HG03520 (cell line): ENCODE data around the gene KLHL12.

Experiments used
- ATAC-seq: cut with Tn5 transposase; IDR thresholded peaks from one replicate; pipeline ENCODE4 v1.9.1; 2021; ENCODE audit warnings: mild to moderate bottlenecking, moderate library complexity; ENCODE audit not compliant: unreplicated experiment

The KLHL12 gene

DNA sequence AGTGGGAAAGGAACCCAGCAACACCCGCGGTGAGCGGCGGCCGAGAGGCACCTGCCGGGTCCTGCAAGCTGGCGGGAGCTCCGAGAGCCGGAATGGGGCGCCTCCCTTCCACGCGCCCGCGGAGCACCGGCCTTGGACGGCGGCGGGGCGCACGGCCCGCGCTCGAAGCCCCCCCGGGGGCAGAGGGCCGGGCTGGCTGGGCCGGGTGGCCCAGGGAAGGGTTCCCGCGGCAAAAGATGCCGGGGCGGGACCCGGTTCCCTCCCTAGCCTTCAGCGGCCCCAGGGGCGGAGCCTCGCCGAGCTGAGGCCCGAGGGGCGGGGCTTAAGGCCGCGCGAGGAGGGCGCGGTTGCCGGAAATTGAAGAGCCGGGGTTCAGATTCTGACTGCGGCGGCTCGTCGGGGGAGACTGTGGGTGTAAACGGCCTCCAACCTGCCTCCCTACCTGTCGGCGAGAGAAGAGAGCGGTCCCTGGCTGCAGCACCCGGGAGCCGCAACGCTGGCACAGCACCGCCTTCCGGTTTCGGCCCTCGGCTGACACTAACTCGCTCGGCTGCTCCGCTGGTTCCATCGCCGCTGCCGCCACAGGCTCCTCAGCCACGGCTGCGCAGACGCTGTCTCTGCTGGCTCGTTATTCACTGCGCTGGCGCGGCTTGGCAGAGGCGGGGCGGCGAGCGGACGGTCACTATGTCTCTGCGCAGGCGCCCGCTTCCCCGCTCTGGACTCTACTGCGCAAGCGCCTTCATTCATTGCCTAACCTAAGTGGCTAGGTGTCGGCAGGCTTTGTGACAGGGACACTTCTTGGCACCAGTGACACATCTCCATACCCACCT lies 38.3 kb downstream of the KLHL12 start, which contains the start of gene RABIF:
Gene RABIF (minus strand): TSS at position 619 of the 830 bp plus-strand sequence. CDS start 51 bp downstream, at position 568.
- ATAC-seq: peak; percentile 89

DNA sequence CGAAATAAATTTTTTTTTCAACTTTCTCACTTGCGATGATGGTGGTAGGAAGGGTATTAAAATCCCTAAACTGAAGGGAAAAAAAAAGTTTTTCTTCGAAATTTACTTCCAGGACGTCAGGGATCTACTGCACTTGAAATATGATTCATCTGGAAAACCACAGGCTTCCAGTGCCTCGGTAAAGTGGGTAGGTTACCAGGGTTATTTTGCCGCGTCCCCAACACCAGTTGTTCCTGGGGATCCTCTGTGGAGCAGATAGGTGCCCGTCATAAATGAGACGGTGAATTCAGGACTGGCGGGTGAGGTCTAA lies 38.9 kb downstream of the KLHL12 start:
- no peak for ATAC-seq

GRCh38 chr1:202880961-202881460 lies 46.0 kb downstream of the KLHL12 start:
- no peak for ATAC-seq

- ATAC-seq: no peak
These were observed 47.0 kb downstream of the KLHL12 start for GRCh38 chr1:202880062-202880461.

- no peak for ATAC-seq
These were observed 47.9 kb downstream of the KLHL12 start for GRCh38 chr1:202879128-202879527.

- no peak for ATAC-seq
These were observed 54.0 kb downstream of the KLHL12 start for GRCh38 chr1:202873026-202873425.

GRCh38 chr1:202871367-202871766 lies 55.7 kb downstream of the KLHL12 start:
- no peak for ATAC-seq

DNA sequence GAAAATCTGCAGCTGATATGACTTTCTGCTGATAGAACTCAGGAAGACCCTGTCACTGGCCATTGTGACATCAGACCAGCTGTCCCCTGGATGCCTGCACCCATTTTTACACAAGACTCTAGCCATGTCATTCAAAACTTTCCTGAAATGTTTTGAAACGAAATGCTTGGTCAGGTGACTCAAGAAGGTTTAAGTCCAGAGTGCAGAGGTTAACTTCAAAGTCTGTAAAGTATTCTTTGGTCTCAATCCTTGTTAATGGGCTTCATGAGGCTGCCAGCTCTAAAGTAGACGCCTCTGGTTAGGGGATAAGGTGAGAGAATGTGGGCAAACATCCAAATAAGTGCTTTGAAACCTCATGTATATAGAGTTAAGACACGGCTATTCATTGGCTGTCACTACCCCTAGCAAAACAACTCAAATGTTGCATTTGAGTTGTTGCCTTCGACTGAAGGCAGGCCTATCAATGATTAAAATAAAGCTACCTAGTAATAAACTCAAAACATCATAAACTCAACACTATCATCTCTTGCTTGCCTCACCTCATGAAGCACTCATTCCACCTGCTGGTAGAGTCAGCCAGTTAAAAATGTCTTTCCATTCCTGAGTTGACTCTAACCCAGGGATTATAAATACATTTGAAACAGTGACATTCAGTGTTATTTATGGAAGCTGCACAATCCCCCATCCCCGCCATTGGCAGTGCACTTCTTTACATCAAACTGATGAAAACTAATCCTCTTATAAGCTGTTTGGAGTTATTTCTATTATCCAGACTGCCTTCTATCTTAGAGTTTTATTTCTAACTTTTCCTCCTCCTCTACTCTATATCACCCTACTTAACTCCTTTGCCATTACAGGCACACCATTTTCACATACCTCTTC lies 64.1 kb downstream of the KLHL12 start:
- ATAC-seq: no peak

DNA sequence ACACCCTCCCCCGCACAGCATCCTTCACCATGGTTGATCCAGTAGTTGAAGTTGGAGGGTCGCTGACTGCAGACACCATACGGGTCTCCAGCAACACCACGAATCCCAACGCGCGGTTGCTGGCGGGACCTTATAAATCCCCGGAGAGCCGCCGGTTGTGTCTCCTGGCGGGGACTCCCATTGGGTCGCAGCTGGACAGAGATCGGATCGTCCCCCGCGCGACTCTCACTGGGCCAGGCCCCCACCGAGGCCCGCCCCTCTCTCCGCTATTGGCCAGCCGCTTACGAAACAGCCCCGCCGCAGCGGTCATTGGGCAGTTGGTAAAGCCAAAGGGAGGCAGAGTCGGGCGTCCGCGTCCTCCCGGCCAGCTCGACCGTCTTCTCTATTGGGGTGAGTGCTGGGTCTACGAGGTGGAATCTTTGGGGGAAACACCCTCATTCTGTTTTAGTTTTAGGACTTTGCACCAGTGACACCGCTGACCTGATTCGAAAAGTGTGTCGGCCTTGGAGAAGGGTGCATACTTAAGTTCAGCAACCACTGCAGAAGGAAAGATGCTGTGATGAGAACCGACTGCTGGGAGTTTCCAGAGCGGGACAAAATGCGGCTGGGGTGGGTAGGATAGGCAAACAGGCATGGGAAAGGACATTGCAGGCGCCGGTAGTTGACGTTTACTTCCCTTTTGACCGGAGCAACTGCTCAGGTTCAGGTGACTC lies 65.5 kb downstream of the KLHL12 start:
- ATAC-seq: peak; percentile 56

GRCh38 chr1:202860744-202861419 lies 66.2 kb downstream of the KLHL12 start:
- no peak for ATAC-seq

DNA sequence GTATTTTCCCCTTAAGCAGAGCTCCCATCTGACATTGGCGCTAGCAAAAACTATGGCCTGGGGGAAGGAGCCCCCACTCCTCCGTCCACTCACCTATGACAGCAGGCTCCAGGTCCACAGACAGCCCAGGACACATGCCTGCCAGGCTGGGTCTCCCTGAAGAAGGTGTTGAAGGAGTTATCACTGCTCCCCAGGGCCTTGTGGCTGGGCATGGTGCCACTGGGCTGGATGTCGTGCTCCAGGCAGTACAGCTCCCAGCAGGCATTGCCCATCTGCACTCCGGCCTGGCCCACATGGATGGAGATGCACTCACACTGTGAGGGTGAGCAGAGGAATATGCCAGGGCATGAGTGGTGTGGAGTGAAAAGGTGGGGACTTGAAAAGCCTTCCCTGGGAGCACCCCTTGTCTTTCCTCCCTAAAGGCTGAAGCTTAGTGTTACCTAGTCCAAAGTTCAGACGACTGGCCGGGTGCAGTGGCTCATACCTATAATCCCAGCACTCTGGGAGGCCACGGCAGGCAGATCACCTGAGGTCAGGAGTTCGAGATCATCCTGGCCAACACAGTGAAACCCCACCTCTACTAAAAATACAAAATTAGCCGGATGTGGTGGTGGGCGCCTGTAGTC lies 68.1 kb downstream of the KLHL12 start:
- ATAC-seq: no peak

DNA sequence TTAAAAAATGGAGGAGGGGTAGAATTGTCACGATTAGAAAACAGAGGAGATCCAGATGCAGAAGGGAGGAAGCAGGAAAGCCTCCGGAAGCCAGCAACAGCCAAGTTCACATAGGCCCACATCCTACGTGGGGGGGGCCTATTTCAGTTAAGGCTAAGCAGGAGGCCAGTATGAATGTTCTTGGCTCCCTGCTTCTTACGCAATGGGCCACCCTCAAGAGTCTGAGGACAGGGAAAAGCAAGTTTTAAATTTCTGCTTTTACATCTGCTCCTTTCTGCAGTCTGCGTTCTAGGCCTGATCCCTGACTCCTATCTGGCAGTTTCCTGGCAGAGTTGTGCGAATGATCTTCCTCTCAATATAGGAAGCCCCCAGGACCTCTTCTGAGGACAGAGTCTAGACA lies 68.7 kb downstream of the KLHL12 start:
- ATAC-seq: no peak

GRCh38 chr1:202857136-202857610 lies 69.9 kb downstream of the KLHL12 start:
- ATAC-seq: no peak

GRCh38 chr1:202856014-202856413 lies 71.0 kb downstream of the KLHL12 start:
- ATAC-seq: no peak

GRCh38 chr1:202854787-202855186 lies 72.2 kb downstream of the KLHL12 start:
- ATAC-seq: no peak

DNA sequence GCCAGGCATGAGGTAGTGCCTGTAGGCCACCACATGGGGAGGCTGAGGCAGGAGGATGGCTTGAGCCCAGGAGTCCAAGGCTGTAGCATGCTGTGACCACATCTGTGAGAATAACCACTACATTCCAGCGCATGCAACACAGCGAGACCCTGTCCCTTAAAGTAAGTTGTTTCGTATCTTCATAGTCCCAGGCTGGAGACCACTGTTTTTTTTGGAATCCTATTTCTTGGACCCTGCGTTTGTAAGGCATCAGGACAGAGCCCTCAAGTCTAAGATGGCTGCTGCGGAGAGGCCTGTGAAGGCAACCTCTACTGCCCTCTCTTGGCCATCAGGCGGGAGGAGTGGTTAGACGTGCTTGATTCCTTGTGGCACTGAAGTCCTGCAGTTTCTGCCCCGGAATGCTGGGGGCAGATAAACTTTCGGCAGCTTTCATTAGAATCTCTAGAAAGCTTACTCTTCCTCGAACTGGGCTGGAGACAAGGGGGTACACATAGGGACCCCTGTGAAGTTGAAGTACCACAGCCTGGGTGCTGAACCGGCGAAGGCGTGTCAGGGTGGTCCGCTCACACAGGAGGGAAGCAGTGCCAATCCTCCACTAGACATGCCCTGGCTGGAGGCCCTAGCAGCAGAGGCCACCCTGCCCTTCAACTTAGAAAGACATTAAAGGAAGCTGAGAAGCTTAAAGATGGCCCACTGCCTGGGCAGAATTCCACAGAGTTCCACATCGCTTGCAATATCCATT lies 74.7 kb downstream of the KLHL12 start:
- ATAC-seq: no peak

- no peak for ATAC-seq
These were observed 76.3 kb downstream of the KLHL12 start for GRCh38 chr1:202850593-202851362.

DNA sequence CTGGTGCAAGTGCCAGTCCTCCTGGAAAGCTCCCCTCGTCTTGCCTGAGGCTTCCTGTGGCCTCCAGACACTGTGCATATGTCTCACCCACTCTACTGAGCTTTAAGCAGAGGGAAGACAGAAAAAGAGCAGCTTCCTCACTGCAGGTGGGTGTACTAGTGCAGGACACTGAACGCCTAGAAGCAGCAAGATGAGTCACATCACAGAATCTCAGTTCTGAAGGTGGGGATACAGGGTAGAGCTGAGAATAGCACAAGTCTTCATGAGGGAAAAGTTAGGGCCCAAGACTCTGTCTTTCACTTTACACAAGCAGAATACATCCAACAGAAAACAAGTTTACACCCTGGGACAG lies 78.9 kb downstream of the KLHL12 start:
- peak; percentile 85 for ATAC-seq

GRCh38 chr1:202844935-202845334 lies 82.1 kb downstream of the KLHL12 start:
- no peak for ATAC-seq
